GM18502 (cell line): ENCODE data around the gene GTPBP8.
"Not testable (repeated sequence)": the region's sequence is repeated elsewhere in the genome, so short reads cannot be mapped to it uniquely, and the experiment has no call there.

Experiments
- ATAC-seq: cut with Tn5 transposase; IDR thresholded peaks from one replicate; pipeline ENCODE4 v1.9.1; 2021; ENCODE audit warnings: mild to moderate bottlenecking; ENCODE audit not compliant: unreplicated experiment, poor library complexity

Gene GTPBP8

DNA sequence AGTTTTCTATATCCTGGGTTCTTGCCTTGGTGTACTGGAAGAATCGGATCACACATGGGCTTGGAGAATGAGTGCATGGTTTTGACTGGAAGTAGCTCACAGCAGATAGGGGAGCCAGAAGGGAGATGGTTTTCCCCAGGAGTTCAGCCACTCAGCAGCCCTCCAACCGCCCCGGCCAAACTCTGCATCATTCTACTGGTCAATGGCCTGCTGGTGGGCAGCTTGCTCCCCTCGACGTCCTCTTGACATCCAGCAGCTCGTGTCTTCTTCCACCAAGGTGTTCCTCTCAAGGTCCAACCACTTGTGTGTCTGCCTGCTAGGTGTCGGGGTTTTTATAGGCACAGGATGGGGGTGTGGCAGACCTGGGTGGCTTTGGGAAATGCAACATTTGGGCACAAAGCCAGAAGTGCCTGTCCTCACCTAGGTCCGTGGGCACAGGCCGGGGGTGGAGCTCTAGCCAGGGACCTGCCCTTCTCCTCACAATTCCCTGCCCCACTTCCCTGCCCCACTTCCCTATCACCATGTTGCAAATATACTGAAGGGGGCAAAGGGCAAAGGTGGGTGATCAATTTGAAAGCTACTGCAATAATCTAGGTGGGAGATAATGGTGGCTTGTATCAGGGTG is 3.0 kb upstream of the GTPBP8 start:
- ATAC-seq: no peak

DNA sequence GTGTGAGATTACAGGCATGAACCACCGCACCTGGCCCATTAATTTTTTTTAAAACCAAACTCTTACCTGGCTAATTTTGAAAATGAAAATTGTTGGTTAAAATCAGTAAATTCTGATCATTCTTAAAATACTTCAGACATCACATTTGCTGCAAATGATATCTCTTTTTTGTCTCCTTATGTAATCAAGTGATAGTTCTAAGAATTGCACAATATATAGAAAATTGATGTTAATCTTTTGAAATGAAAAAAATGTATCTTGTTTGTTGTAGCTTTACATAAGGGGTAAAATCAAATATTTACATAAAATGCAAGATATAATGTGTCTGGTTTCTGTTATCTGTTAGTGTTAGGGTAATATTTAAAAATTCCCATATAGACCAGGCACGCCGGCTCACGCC is 5.0 kb downstream of the GTPBP8 start:
- ATAC-seq: no peak

DNA sequence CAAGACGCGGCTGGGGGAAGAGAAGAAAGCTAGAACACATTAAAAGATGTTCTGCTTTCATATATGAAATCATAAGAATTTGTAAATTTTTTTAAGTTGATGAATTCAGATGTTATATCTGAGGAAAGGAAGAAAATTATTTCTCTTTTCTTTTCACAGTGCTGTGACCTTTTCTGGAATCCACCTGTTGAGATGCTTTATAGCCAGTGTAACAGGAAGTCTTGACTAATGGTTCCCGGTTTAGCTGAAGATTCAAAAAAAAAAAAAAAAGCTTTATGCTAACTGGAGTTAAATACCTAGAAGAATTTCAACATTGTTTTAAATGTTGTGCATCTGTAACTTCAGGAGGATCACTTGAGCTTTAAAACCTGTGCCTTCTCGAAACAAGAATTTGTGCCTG is 9.9 kb downstream of the GTPBP8 start:
- ATAC-seq: no peak

DNA sequence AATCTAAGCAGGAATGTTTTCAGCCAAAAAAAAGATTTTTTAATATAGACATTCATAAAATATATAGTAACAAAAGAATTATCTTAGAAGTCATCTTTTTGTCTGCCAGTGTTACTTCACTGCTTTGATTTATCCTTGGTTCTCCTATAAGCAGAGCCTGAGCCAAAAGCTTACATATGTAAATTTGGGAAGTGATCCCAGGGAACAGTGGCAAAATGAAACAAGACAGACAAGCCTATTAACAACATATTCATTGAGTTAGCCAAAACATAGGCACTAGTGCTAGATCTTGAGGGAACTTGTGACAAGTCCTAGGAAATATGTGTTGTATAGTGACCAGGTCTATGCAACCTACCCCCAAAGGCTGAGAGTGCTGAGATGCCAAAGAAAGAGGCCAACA is 11.3 kb downstream of the GTPBP8 start:
- no peak for ATAC-seq

DNA sequence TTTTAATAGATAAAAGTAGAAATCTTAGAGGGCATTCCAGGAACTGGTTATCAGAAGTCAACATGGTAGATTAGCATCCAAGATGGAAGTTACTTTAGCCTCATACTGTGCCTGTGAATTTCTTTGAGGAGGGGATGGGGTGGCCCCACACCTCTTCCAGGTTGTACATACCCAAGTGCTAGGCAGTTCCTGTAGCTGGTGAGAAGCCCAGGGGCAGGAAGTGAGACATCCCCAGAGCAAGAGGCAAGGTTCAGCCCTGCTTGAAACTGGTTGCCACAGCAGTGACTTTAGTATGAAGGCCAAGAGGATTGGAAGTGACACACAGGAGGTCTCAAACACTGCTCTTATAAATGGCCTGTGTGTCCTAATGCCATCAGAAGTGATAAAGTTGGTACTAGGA is 11.9 kb downstream of the GTPBP8 start:
- no peak for ATAC-seq

DNA sequence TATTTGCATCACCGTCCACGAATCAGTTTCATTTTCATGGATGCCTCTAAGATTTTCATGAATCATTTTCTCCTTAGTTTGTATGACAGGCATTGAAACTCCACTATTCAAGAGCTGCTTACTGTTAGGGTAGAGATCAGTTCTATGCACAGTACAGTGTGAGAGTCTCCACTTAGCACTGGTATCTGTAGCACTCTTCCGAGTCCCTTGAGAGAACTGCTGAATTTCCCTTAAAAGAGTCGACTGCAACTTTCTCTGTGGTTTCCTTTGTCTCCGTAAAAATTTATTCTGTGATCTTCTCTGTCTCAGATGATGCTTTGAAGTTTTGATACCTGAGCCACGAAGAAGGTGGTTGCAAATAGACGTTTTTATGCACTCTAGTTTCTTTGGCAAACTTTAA is 14.8 kb downstream of the GTPBP8 start:
- no peak for ATAC-seq

DNA sequence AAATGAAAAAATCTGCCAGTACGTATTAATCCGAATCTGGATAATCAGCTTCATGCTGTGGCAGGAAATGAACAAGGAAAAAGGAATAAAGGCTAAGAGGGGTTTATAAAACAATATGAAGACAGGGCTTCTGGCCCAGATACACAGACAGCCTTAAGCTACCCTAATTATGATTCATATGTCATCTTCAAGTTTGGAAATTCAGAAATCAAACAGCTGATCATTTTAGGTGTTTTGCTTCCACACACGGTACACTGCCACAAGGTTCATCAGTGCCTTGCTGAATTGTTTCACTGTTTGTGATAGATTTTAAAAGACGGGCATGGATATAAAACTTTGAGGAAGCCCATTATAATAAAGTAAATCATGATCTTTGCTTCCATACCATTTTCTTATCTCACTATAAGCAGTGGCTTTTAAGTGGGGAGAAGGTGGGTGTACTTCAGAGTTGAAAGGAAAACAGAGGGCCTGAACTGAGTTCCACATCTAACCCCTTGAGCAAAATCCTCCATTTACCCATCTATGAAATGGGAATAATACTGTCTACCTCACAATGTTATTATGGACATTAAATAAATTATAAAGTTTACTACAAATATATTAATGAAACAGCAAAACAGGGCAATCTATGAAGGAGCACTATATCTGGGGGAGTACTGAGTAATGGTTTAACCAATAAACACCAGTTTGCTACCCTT is 15.7 kb downstream of the GTPBP8 start:
- no peak for ATAC-seq

DNA sequence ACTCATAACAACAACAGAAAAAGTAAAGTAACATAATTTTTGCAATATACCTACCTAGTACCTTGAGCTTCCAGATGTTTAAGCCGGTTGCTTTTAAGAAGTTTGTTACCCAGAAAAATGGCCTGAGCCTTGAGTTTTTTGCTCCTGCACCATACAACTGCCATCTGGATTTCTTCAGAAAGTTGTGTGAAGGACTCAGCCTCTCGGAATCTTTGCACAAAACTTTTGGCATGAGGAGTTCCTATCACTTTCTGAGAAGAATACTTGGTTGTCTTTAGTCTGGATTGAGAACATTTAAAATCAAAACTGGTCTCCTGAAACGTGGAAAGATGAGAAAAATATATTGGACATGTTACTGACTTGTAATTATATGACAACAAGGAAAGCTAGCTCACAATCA is 17.3 kb downstream of the GTPBP8 start:
- ATAC-seq: no peak

DNA sequence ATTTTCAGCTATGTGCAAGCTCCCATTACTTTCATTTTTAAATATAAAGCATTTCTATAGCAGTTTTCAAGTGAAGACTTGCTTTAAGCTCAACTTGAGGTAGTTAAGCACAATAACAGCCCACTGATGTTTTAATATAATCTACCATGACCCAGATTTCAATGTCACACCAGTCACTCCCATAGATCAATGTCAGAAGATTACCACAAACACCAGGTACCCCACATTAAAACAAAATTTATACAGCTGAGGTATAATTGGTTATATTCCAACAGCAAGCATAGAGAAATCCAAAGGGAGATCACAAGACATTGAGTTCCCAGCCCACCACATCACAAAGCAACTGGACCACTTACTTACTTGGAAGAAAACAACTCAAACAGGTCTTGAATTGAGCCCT is 22.8 kb downstream of the GTPBP8 start:
- ATAC-seq: no peak

DNA sequence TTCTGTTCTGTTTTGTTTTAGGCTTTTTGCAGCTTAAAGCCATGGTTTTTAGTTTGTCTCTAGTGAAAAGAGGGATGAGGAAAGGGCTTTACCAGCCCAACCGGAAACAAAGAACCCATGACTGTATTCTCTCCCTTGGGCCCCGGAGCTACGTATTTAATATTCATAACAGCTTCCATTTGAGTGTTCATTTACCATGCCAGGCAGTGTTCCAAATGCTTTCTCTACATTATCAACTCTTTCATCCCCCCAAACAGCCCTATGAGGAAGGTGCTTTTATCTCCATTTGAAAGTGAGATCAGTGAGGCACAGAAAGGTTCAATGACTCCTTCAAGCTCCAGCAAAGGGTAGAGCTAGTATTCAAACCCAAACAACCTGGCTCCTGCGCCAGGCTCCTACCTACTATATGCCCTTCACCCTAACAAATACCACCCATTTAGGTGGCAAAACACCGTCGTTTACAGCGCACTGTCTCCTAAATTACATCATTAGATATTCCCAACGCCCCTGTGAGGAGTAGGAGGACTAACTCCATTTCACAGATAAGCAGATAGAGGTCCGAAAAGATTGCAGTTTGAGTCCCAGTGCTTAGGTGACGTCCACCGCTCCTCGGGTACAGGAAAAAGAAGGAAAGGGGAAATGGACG is 27.9 kb downstream of the GTPBP8 start:
- ATAC-seq: peak; percentile 15

DNA sequence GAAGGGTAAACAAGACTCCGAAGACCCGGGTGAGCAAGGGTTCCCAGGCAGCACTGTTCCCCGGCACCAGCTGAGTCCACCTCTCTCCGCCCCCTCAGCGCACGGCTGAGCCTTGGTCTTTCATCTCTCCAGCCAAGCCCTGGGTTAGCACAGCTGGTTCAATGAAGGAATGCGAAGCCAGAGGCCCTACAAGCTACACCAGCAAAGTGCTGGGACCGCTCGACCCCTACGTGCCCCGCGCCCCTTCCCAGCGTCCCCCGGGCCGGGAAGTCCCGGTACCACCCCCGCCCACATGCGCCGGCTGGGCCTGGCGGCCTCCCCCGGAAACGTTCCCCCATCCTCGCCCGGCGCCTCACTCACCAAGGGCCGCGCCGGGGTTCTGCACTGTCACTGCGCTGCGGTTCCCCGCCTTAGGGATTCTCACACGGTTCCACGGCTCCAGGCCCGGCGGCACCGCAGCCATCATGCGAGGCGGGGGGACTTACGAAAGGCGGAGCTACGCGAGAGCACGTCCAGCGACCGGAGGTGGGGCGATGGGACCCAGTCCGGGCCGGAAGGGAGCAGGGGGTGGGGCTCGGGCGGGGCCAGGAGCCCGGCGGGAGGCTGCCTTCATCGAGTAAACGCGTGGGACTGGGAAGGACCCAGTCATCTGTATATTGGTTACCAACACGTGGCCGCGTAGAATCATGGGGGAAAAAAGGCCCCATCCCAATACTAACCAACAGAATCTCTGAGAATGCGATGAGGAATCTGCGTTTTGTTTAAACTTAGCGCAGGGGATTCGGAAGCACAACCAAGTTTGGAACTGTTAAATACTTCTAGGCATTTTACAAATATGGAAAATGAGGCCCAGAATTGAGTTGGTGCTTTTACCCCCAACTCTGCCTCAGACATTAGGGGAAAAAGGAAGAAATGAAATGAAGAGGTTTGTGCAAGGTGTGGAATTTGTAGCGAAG is 28.7 kb downstream of the GTPBP8 start:
- ATAC-seq: peak; percentile 90

DNA sequence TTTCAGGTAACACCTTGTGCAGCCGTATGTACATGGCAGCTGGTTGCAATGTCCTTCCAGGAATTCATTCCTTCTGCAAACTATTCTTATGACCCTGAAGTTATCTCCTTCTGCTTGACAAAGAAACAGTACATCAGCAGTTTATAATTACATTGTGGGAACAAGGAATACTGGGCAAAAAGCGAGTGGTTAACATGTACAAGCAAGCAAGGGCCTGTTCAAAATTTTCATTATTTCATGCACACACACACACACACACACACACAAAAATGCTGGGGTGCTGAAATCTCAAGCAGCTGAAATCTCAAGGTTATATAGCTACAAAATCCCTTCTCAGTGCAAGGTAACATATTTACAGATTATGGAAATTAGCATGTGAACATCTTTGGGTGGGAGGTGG is 30.7 kb downstream of the GTPBP8 start:
- no peak for ATAC-seq

DNA sequence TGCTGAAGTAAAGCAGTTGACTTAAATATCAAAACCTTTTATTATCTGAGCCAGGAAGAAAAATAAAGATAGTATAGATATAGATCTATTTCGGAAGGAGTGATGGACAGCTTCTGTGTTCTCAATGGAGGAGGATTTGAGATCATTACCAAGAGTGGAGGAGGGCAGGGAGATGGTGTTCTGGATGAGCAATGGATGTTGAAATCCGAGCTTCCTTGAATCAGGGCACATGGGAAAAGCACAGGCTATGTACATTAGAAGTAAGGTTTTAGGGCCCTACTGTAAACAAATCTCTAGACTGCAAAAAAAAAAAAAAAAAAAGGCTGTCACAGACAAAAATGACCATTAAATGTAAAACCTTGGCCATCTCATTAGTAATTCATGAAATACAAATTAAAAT is 43.2 kb downstream of the GTPBP8 start:
- no peak for ATAC-seq

DNA sequence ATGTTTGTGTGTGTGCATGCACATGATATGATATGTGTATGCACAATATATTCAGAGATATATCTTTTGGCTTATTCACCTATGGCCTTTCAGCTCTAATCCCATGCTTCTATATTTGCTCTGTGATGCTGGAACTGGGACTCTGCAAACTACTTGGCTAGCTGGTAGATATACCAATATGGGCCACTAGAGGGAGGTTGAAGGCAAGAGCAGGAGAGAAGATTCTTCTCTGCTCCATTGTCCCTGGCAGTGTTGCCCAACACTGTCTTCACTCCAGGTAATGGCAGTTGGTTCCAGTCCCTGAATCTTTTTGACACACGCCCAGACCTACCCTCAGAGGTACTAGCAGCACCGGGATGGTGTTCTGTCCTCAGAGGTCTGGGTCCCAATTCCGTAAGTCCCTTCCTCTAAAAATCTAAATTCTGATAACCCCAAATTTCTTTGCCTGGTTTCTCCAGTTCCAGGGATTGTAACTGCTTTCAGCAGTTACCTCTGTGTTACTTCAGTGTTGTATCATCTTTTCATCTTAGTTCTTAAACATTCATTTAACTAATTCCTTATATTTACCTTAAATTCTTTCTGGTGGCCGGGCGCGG is 44.7 kb downstream of the GTPBP8 start:
- ATAC-seq: peak; percentile 77

DNA sequence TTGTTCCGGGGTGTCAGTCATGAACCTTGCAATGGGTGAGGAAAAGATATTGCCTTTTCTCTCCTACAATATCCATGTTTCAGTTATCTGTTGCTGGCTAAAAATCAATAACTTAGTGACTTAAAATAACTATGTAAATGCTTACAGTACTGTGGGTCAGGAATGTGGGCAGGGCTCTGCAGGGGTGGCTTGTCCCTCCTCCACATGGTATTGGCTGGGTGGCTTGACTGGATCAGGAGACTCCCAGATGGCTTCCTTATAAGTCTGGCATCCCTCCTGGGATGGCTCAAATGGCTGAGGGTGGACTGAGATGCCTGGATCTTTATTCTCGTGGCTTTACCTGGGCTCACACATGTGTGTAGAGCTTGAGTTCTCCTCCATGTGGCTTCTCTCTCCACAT is 47.5 kb downstream of the GTPBP8 start:
- ATAC-seq: no peak

DNA sequence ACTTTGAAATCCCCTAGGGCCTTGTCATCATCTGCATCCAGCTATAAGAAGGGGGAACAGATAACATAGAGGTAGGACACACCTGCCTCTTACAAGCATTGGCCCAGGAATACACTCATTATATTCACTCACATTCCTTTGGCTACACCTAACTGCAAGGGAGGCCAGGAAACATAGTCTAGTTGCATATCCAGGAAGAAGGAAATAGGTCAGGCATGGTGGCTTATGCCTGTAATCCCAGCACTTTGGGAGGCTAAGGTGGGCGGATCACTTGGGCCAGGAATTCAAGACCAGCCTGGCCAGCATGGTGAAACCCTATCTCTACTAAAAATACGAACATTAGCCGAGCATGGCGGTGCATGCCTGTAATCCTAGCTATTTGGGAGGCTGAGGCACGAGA is 48.8 kb downstream of the GTPBP8 start:
- no peak for ATAC-seq

DNA sequence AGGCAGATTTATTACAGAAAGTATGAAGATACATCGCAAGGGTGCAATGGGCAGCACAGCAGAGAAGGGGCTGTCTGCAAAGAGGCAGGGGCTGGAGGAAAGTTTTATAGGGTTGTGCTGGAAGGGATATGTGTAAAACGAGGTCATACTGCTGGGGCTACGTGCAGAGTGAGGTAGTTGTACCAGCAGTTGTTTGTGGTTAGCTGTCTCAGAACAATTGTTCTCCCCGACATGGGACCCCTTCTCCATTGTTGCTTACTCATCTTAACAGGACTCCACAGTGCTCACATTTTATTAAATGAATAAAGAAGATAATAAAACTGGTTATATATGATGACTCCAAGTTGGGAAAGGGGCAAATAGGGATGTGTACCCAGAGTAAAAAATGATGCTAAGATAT is 49.4 kb downstream of the GTPBP8 start:
- ATAC-seq: no peak

DNA sequence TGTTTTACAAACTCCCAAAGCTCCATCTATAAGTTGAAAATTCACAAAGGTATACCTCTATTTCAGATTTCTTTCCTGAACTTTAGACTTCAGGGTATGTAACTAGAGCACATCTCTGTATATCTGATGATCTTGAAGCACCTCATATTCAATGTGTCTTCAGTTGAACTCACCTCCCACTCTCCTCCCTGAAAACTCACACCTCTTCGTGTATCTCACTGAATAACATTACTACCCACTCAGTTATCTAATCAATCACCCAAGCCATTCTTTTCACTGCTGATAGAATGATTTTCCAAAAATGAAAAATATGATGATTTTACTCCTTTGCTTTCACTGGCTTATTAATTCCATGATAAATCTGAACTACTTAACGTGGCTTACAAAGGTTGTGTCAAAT is 52.9 kb downstream of the GTPBP8 start:
- no peak for ATAC-seq

DNA sequence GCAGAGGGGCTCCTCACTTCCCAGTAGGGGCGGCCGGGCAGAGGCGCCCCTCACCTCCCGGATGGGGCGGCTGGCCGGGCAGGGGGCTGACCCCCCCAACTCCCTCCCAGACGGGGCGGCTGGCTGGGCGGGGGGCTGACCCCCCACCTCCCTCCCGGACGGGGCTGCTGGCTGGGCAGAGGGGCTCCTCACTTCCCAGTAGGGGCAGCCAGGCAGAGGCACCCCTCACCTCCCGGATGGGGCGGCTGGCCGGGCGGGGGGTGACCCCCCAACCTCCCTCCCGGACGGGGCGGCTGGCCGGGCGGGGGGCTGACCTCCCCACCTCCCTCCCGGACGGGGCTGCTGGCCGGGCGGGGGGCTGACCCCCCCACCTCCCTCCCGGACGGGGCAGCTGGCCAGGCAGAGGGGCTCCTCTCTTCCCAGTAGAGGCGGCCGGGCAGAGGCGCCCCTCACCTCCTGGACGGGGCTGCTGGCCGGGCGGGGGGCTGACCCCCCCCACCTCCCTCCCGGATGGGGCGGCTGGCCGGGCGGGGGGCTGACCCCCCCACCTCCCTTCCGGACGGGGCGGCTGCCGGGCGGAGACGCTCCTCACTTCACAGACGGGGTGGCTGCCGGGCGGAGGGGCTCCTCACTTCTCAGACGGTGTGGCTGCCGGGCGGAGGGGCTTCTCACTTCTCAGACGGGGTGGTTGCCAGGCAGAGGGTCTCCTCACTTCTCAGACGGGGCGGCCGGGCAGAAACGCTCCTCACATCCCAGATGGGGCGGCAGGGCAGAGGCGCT is 55.6 kb downstream of the GTPBP8 start:
- not testable (repeated sequence) for ATAC-seq

DNA sequence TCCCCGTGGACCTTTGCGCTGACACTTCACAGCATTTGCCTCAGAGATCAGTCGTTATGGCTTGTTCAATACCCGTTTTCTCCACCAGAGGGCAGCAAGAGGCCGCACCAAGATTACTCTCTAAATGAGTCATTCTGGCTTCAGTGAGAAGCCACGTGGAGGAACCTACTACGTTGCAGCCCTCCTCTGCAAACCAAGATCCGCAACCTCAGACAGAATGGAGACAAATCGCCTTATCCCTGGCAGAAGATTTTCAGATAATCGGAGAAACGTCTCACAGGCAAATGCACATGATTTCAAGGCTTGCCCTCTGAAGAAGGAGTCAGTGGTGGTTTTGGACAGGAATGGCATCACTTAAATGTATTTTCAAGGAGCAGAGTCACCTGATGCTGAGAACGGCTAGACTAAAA is 60.5 kb downstream of the GTPBP8 start:
- ATAC-seq: peak; percentile 96
